ENCODE results near the gene MIEN1. TPM values are rescaled to one million over a fixed set of nuclear protein-coding genes. Genes with fewer than 3 reads are reported as not detected.

MIEN1 gene
- total RNA-seq, 1 donor from 2014 or later = 20.1 TPM

DNA sequence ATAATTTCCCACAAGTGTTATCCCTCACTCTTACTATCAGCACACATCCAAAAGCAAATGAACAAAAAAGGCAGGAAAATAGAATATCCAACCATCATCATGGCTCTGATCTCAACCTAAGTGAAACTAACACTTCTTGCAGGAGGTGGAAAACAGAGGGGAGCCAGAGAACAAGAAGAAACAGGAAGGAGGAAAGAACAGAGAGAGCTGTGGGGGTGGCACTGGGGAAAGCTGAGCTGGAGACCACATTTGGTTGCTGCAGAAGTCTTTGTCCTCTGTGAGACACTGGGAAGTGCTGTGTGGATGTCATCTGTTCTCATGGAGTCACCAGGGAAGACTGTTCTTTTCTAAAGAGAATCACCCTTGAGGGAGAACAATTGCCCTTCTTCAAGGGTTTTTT lies 42.1 kb upstream of the MIEN1 start:
- Histone ChIP-seq H3K4me3 (no peak overlapping the region), H3K79me2 (ENCODE audit: low read depth) (no peaks in the 10 kb centered on the region), H3K4me2 (no peak overlapping the region), H3F3A (ENCODE audit: low read depth) (no peaks in the 10 kb centered on the region), H3K27me3 (no peaks in the 10 kb centered on the region), H3K36me3 (no peaks in the 10 kb centered on the region), H3K9me3 (ENCODE audit: low read depth) (no peaks in the 10 kb centered on the region), H3K27ac (no peak overlapping the region), H3K9ac (no peak overlapping the region), H4K20me1 (ENCODE audit: low read depth) (no peaks in the 10 kb centered on the region), H2AFZ (replicated peaks) (peak overlapping the region; percentile 60), H3K4me1 (no peaks in the 10 kb centered on the region)
- Mint-ChIP-seq H3K36me3 (no peaks in the 10 kb centered on the region), H3K4me1 (peaks cover 3% of the 10 kb centered on the region), H3K9me3 (no peaks in the 10 kb centered on the region), H3K27ac (no peak overlapping the region), H3K27me3 (ENCODE audit: insufficient read depth, low read depth) (peaks cover 2% of the 10 kb centered on the region), H3K4me3 (no peak overlapping the region)
- TF ChIP-seq, protein P1, sequence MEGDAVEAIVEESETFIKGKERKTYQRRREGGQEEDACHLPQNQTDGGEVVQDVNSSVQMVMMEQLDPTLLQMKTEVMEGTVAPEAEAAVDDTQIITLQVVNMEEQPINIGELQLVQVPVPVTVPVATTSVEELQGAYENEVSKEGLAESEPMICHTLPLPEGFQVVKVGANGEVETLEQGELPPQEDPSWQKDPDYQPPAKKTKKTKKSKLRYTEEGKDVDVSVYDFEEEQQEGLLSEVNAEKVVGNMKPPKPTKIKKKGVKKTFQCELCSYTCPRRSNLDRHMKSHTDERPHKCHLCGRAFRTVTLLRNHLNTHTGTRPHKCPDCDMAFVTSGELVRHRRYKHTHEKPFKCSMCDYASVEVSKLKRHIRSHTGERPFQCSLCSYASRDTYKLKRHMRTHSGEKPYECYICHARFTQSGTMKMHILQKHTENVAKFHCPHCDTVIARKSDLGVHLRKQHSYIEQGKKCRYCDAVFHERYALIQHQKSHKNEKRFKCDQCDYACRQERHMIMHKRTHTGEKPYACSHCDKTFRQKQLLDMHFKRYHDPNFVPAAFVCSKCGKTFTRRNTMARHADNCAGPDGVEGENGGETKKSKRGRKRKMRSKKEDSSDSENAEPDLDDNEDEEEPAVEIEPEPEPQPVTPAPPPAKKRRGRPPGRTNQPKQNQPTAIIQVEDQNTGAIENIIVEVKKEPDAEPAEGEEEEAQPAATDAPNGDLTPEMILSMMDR (IDR thresholded peaks at IDR 0.05) = no peak
- no peak for TF ChIP-seq EZH2 (IDR thresholded peaks at IDR 0.05)
- TF ChIP-seq EZH2phosphoT487 (IDR thresholded peaks at IDR 0.05) = no peak
- no peak for DNase-seq (ENCODE audit: low spot score)

DNA sequence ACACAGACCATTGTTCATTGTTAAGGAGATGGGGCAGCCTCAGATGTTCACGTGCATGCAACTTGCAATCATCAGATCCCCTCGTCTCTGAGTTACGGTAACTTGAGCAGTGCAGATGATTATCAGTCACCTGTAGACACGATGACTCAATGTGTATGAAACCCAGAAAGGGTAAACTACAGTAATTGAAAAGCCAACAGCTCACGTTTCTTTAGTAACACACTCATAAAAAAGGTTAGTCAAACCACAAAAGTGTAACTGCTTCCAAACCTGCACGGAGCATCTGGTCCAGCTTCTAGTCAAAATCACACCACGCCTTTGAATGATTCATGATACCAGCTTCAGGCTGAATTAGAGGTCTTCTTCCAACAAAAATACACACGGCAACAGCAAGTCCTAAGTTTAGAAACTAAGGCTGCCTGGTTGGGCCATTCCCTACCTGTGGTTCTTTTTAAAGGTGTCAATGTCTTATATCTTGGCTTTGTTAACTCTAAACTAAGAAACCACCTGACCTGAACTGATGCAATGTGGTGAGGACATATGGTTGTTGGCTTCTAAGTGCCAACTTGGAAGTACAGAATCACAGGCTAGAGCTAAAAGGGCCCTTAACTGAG lies 39.7 kb upstream of the MIEN1 start:
- Histone ChIP-seq H2AFZ (replicated peaks) (no peak overlapping the region), H3K36me3 (no peaks in the 10 kb centered on the region), H3K4me3 (no peak overlapping the region), H4K20me1 (ENCODE audit: low read depth) (no peaks in the 10 kb centered on the region), H3K4me1 (no peaks in the 10 kb centered on the region), H3K79me2 (ENCODE audit: low read depth) (no peaks in the 10 kb centered on the region), H3K9me3 (ENCODE audit: low read depth) (no peaks in the 10 kb centered on the region), H3K27me3 (no peaks in the 10 kb centered on the region), H3K9ac (no peak overlapping the region), H3F3A (ENCODE audit: low read depth) (no peaks in the 10 kb centered on the region), H3K4me2 (no peak overlapping the region), H3K27ac (no peak overlapping the region)
- Mint-ChIP-seq H3K4me1 (peaks cover 3% of the 10 kb centered on the region), H3K27ac (no peak overlapping the region), H3K36me3 (no peaks in the 10 kb centered on the region), H3K27me3 (ENCODE audit: insufficient read depth, low read depth) (peaks cover 5% of the 10 kb centered on the region), H3K9me3 (no peaks in the 10 kb centered on the region), H3K4me3 (no peak overlapping the region)
- no peak for TF ChIP-seq EZH2phosphoT487 (IDR thresholded peaks at IDR 0.05)
- TF ChIP-seq, protein P1 (IDR thresholded peaks at IDR 0.05) = no peak
- DNase-seq (ENCODE audit: low spot score) = no peak

DNA sequence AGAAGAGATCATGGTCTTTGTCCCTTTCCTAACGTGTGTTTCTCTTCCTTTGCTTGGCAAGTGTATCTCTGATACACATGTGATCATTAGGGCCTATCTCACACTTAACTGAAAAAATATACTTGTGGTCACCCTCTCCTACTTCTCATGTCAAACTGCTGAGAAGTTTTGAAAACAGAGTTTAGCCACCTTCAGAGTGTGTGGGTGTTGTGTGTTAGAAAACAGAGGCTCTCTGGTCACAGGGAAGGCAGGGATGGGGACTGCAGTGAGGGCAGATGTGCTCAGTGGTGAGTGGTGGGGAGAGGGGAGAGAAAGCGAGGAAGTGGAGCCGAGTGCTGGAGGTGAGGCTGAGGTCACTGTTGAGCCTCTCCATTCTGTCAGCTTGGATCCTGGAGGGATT lies 36.8 kb upstream of the MIEN1 start:
- H3K79me2 ChIP-seq (ENCODE audit: low read depth) = no peaks in the 10 kb centered on the region
- no peak overlapping the region for H3K4me3 ChIP-seq
- no peak for DNase-seq (ENCODE audit: low spot score)
- no peak overlapping the region for H3K4me2 ChIP-seq
- no peaks in the 10 kb centered on the region for H4K20me1 ChIP-seq (ENCODE audit: low read depth)
- H3K27ac ChIP-seq = no peak overlapping the region
- H3K27me3 Mint-ChIP-seq (ENCODE audit: insufficient read depth, low read depth) = peaks cover 3% of the 10 kb centered on the region
- no peak overlapping the region for H3K4me3 Mint-ChIP-seq
- no peak overlapping the region for H3K27ac Mint-ChIP-seq
- TF ChIP-seq, protein P1 (IDR thresholded peaks at IDR 0.05) = no peak
- TF ChIP-seq EZH2phosphoT487 (IDR thresholded peaks at IDR 0.05) (no peak), EZH2 (IDR thresholded peaks at IDR 0.05) (no peak)
- no peaks in the 10 kb centered on the region for H3K36me3 Mint-ChIP-seq
- no peak overlapping the region for H2AFZ ChIP-seq (replicated peaks)
- H3K36me3 ChIP-seq = no peaks in the 10 kb centered on the region
- no peaks in the 10 kb centered on the region for H3K9me3 ChIP-seq (ENCODE audit: low read depth)
- no peak overlapping the region for H3K9ac ChIP-seq
- H3K9me3 Mint-ChIP-seq = no peaks in the 10 kb centered on the region
- H3K4me1 ChIP-seq = peaks cover 8% of the 10 kb centered on the region
- H3K27me3 ChIP-seq = no peaks in the 10 kb centered on the region
- no peaks in the 10 kb centered on the region for H3F3A ChIP-seq (ENCODE audit: low read depth)
- peaks cover 5% of the 10 kb centered on the region for H3K4me1 Mint-ChIP-seq

All from neural progenitor cell (in vitro differentiated cells).